Measurements from ENCODE around the gene UBL4B. TPM values are rescaled to one million over a fixed set of nuclear protein-coding genes. Genes with fewer than 3 reads are reported as not detected.
"Not testable (repeated sequence)": the region's sequence is repeated elsewhere in the genome, so short reads cannot be mapped to it uniquely, and the experiment has no call there.

The UBL4B gene, protein sequence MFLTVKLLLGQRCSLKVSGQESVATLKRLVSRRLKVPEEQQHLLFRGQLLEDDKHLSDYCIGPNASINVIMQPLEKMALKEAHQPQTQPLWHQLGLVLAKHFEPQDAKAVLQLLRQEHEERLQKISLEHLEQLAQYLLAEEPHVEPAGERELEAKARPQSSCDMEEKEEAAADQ
- polyA plus RNA-seq (2013, experiment 1 of 2; ENCODE audit: insufficient read length) = not detected
- polyA plus RNA-seq (2013, experiment 2 of 2; ENCODE audit: insufficient read length) = 0.12 TPM

DNA sequence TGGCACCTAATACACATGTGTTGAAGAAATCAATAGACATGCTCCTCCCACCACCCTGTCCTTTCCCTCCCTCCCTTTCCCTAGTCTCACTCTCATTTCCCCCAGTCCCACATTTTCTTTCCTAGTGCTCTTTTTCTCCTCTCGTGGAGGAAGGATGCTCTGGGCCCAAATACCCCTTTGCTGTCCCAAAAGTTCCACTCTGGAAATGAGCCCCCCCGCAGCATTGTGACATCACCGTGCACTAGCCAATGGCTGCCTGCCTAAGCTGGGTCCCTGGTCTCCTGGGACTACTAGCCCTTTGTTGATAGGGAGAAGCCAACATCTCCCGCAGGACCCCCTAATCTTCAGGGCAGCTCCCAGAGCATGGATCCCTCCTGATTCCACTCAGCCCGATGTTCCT lies at the start of gene UBL4B:
Gene UBL4B (plus strand): TSS at position 301 of the 400 bp plus-strand sequence. CDS start 92 bp downstream, at position 393.
- no peak for DNase-seq

DNA sequence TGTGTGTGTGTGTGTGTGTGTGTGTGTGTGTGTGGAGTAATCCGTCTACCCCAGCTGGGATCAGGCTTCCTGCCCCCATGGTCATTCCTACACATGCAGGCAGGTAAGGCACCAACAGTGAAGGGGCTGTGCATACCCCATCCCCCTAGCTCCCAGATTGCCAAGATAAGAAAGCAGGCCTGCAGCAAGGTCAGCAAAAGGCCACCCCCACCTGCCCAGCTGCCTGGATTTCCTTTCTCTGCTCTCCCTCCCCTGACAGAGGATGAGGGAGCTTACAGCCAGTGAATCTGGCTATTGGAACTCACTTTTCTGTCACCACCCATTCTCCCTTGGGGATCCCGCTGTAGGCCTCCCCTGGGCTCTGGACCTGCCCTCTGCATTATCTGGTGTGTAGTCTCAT lies 49.6 kb upstream of the UBL4B start:
- DNase-seq = no peak

DNA sequence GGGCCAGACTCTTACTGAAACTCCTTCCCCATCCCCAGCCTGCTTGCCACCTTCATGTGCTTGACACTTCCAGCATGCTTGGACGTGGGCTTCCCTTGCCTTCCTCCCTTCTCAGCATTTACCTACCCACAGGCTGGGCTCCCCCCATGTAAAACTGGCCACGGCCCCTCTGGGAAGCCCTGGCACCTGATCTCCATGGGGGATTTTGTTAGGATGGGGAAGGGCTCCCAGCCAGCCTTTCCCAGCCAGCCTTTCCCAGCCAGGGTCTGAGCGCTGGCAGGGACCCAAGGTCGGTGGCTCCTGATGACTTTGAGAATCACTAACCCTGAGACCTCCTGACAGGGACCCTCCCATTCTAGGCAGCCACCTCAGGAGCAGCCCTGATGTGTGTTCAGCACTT lies 48.5 kb upstream of the UBL4B start:
- no peak for DNase-seq

DNA sequence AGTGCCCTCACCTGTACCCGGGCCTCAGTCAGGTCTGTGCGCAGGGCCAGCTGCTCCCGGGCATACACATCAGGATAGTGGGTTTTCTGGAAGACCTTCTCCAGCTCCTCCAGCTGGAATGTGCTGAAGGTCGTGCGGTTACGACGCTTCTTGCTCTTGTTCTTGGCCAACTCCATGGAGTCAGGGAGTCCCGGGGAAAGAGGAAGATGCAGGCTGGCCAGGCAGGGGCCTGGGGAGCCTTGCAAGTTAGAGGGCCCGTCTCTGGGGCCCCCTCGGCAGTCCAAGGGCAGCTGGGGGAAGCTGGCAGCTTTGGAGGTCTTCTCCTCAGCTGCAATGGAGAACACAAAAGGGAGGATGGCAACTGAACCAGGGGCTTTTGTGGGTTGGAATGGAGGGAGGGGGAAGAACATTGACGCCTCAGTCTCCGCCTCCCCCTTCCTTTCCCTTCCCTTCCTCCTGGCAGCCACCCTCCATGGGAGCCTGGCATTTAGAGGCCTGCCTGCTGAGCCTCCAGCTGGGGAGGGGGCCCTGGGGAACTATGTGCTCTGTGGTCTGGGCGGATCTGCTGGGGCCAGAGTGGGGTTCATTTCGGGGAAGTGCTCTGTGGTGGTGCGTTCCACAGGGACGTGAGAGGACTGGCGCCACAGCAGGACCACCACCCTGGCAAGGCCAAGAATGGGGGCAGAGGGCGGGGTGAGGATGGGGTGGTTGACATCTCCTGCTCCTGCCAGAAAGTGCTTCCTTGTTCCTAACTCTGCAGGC lies 47.5 kb upstream of the UBL4B start:
- no peak for DNase-seq

DNA sequence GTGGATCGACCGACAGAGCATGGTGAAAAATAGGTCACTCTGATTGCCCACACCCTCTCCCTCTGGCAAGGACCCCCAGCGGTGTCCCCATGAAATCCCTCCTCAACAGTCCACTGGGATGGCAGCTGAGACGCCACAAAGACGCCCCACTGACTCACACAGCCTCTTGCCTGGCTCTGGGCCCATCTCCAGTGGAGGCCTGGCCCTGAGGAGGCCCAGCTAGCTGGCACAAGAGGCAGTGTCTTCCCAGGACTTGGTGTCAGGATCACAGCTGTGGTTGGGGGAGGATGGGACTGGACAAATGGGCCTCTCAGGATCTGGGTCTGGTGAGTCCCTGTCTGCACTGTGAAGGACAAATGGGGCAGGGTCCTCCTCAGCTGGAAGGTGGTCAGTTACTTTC lies 46.4 kb upstream of the UBL4B start:
- DNase-seq = no peak

DNA sequence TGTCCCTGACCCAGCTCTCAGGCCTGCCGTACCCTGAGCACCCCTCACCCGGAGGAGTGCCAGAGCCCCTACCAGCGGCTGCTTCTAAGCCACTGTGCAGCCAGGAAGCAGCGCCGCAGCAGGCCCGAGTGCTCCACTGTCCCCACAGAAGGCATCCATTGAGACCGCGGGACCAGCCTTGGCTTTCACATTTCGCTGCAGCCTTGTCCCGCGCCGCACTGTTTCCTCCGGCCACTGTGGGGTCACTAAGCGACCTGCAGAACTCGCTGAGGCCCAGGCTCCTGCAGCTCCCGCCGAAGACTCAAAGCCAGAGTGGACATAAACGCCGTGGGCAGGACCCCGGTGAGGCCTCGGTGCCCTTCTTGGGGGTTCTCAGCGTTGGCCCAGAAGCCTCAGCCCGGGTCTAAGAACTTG lies 44.8 kb upstream of the UBL4B start:
- DNase-seq = no peak

DNA sequence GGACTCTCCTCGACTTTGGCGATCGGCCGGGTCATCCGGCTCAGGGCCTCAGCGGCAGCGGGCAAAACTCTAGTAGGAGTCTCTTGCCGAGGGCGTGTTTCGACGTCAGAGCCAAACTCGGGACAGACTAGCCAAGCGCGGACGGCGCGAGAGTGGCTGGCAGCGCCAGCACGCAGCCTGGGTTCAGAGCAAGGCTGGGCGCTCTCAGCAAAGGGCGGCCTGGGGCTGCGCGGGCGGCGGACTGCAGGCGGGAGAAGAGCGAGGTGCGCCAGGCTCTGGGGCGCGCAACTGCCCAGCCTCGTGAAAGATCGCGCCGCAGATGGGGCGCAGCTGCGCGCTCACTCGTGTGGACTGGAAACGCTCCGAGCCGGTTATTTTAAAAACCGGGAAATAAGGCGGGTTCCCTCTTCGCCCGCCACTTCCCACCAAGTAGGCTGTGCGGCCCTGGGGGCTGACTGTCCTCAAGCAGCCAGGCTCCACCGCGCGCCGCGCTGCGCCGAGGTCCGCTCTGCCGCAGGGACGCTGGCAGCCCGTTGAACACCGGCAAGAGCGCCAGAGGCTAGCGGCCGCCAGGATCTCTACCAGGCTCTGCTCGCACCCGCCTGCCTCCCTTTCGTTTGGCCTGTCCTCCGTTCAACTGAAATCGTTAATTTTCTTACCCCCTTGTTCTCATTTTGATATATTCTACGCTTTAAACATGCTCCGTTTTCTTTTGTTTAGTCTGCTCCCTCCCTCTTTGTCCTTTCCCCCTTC lies 44.2 kb upstream of the UBL4B start:
- no peak for DNase-seq

DNA sequence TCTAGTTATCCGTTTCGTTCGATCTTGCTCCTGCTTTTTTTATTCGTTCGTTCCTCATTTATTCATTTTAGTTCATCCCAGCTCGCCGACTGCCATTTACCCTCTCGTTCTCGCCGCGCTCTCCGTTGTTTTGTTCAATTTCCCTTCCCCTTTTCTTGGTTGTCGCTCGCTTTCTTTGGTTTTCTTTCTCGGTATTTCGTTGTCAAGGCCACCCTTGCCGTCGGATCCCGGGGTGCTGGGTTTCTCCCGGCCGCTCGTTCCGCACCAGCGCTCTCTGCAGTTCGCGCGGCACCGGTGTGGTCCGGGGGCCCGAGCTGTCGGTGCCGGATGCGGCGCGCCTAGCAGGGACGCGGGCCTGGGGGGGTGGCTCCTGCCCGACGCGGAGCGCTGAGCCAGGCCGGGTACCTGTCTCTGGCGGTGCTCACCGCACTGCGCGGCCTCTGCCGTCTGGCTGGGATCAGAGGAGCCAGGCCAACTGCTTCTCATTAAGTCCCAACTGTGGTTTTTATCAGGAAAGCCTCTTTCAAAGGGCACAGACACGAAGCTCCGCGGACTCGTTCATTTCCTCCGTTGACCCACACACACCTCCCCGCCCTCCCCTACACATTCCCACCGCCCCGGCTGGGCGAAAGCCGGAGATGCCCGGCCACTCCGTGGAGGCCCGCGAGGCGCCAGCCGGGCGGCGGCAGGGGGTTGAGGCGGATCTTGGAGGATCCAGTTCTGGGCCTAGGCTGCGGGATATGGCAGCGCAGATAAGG lies 43.4 kb upstream of the UBL4B start:
- no peak for DNase-seq

DNA sequence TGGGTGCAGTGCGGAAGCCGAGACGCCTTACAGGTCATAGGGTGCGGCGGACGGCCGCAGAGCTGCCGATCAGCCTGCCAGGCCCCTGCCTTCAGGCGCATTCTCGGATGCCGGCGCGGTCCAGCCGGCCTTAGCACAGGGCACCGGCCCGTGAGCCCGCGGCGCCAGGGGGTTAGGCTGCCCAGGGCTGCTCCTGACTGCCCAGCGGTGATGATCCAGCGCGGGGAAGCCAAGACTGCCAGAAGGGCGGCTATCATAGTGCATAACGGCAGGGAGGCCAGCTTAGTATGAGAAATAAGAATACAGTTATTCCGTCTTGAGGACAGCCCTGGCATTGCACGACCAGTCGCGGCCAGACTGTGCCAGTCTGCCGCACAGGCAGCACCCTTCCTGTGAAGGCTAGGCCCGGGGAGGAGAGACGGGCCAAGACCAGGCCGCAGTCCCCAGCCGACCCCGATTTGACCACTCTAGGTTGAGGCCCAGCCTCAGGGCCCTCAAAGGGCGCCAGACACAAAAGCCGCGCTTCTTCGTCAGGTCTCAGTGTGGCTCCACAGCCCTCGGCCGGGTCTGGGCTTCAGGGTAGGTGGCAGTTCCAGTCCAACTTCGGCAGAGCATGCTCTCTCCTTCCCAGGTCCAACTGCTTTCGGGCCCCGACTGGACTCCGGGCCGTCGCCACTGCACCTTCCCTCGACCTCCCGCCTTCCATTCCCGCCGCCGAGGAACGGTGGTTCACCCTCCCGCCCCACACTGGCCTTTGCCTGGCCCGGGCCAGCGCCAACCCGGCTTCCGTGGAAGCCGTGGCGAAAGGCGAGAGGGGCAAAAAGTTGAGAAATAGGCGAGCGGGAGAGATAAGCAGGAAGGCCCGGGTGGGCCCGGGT lies 42.6 kb upstream of the UBL4B start:
- no peak for DNase-seq

DNA sequence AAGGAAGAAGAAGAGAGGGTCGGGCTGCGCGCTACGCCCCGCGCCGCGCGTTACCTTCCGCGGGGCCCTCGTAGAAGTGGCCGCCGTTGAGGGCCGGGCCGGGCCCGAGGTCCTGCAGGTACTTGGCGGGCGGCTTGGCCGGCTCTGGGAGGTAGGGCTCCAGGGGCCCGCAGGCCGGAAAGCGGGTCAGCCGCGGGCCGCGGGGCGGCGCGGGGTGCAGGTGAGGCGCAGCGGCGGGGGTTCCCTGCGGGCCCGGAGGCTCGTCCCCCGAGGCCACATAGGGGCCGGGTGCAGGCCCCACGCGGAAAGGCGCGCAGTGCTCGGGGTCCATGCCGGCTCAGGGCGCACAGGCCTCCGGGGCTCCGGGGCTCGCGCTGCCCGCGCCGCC lies 42.0 kb upstream of the UBL4B start:
- no peak for DNase-seq

DNA sequence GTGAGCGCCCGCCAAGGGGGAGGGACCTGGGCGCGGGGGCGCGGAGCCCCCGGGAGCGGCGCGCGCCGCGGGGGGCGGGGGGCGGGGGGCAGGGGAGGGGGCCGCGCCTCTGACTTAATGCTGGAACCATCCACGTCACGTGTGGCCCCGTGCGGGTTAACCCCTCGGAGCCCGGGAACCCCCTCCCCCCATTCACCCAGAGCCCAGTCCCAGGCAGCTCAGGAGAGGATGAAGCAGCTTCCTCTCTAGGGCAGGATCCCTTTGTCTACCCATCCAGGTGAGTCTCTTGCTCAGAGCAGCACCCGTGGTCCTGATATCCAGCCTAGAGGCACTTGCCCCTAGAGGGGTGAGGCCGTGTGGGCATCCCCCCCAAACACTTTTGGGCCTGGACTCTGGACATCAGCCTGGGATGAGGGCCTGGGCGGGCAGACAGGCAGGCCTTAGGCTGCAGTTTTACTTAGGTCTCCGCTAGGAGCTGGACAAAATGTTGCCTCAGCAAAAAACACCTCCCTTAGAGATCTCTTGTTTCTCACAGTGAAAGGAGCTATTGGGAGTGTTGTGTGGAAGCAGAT lies 41.5 kb upstream of the UBL4B start, which contains the start of gene ALX3:
Gene ALX3 (minus strand): TSS at position 2 of the 572 bp plus-strand sequence. CDS start 60 bp downstream, outside the sequence.
- no peak for DNase-seq

DNA sequence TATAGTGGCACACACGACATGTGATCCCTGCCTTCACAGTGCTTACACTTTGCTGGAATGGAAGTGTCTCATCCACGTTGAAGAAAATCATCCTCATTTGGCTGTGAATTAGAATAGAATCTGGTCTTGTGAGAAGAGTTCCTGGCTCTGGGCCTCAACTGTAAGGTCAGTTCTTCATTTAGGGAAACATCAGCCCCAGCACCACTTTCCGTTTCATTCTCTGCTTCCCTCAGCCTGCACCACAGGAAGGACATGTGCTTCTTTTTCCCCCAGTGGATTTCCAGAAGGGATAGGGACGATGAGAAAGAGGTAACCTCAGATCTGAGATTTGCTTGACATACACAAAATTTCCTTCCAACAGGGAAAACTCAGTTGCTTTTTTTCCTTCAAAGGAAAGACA lies 38.1 kb upstream of the UBL4B start:
- no peak for DNase-seq

DNA sequence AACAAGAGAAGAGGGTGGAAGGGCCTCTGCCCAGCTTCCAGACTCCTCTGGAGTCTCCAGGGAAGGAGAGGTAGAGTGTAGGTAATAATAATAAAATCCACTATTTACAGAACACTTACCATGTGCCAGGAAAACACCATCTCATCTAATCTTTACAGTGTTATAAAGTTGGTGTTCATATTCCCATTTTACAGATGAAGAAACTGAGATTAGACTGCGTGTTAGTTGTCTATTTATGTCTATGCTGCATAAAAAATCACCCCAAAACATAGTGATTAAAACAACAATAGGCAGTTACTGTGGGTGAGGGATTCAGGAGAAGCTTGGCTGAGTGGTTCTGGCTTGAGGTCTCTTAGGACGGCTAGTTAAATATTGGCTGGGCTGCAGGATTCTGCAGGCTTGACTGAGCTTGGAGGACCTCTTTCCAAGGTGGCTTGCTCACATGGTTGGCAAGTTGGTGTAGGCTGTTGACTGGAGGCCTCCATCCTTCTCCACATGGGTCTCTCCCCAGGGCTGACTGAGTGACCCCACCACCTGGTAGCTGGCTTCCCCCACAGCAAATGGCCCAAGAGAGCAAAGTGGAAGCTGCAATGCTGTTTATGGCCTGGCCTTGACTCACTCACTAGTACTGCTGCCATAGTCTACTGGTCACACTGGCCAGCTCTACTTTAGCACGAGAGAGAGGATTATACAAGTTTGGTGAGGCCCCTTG lies 35.3 kb upstream of the UBL4B start:
- DNase-seq = no peak

DNA sequence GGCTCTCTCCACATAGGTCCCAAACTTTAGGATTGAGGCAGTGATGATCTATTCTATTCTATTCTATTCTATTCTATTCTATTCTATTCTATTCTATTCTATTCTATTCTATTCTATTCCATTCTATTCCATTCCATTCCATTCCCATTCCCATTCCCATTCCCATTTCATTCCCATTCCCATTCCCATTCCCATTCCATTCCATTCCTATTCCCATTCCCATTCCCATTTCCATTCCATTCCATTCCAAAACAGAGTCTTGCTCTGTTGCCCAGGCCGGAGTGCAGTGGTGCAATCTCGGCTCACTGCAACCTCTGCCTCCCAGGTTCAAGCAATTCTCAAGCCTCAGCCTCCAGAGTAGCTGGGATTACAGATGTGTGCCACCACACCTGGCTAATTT lies 32.2 kb upstream of the UBL4B start:
- DNase-seq = not testable (repeated sequence)

DNA sequence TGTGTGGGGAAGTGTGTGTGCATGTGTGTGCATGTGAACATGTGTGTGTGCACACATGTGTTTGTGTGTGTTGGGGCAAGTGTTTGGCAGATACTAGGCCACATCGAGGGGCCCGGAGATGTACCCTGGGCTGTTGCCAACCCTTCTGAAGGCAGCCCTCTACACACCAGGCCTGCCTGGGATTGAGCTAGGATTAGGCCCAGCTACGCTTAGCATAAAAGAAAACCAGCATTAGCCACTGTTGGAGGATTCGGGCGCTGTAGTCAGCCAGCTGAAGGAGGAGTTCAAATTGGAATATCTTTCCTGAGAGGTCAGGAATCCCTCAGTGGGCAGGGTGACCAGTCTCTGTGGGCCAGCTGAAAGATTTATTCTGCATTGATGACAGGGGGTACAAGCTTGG lies 31.2 kb upstream of the UBL4B start:
- DNase-seq = no peak

DNA sequence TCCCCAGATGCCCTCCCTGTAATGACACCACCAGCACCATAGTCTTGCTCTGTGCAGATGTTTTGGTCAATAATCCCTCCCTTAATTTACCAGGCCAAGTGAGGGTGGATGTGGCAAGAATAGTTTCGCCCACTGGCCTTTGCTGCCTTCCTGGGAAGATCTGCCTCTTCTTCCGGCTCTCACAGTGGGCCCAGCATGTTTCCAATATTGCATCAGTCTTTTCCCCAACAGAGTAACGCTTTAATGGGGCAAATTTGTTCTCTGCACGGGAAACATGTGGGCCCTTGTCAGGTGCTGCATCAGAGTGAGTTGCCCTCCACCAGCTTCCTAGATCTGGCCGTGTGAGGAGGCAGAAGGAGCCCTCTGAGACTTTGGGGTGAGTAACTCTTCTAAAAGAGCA lies 29.8 kb upstream of the UBL4B start:
- no peak for DNase-seq

DNA sequence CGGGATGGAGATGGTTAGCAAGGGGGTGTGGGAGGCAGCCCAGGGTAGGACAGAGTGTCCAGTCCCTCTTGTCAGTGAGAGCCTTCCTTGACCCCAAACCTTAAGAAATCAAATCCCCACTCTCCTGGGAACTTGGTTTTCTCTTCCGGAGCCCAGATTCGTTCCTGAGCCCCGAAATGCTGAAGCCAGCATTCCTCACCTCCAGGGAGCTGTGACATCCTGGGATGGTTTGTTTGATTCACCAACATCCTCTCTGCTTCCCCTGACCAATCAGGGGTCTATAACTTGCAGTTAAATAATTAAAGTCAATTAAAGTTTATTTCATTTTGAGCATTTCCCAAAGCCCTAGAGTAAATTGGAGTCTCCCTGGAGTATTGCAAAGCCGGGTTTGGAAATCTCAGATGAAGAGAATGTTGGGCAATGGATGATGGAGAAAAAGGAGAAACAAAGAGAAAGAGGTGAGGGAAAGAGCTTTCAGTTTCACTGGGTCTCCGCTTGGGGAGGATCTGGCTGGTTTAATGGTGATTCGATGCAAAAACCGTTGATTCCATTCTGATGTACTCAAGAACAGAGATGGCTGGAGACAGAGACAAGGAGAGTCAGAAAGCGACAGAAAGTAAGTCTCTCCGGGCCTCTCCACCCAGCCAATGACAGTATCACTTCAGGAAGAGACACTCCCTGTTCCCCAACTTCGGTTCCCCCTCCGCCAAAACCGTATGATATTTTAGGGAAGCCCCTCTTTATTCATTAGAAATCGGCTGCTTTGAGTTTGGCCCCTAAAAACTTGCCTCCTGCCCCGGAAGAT lies 29.0 kb upstream of the UBL4B start:
- no peak for DNase-seq

DNA sequence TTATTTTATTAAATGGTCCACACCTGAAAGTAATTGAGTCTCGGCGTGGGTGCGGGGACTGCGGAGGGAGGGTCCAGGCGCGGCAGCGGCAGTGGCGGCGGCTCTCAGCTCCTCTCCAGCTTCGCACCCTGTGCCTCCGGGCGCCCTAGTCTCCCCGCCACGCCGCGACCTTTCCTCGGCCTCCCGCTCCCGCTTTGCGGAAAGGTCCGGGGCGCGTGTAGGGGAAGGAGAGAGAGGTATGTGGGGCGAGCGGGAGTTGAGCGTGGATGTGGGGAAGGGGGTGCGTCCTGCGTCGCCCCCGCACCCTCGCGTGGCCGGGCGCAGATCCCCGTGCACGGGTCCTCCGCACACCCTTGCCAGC lies 28.4 kb upstream of the UBL4B start:
- no peak for DNase-seq

DNA sequence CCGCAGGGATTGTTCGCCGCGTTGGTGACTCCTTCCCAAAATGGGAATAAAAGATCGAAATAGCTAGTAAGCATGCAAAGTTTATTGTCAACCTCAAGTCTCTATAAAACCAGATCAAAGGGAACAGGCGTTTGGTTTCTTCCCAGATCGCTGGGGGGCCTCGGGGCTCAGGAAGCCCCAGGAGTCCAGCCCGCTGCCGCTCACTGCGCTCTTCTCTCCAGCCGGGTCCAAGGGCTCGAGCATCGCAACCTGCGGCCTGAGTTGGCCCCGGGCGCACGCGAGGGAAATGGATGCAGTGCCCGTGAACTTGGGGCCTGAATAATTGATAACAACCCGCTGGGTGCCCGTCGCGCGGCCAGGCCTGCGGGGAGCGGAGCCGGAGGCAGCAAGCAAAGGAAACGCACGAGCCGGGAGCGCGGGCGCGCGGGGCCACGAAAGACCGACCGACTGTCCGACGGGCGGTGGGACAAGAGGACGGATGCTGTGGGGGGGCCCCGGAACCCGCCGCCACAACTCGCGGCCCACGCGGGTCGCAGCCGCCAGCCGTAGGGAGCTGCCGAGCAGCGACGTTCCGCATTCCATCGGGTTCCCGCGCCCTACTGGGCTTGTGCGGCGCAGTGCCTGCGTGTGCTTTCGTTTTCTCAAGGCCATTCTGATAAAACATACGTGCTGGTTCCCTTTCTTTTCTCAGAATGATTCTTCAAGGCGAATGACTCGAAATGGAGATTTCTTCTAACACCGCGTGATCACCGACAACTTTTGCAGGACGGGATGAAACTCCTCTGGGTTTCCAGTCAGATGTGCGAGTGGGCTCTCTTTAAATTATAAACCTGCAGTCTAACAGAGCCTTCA lies 27.8 kb upstream of the UBL4B start:
- DNase-seq = peak; percentile 36

Data from fibroblast of skin of abdomen (primary cell).